HG03520 (cell line): Measurements from ENCODE around the gene RPF1.
"Not testable (repeated sequence)": the region's sequence is repeated elsewhere in the genome, so short reads cannot be mapped to it uniquely, and the experiment has no call there.

Experiments used
- ATAC-seq: cut with Tn5 transposase; IDR thresholded peaks from one replicate; pipeline ENCODE4 v1.9.1; 2021; ENCODE audit warnings: mild to moderate bottlenecking, moderate library complexity; ENCODE audit not compliant: unreplicated experiment

The RPF1 gene

GRCh38 chr1:84492726-84493125 lies 13.7 kb downstream of the RPF1 start:
- ATAC-seq: no peak

GRCh38 chr1:84493747-84494146 lies 14.7 kb downstream of the RPF1 start:
- no peak for ATAC-seq

- ATAC-seq: no peak
Observed at GRCh38 chr1:84496498-84496897, 17.4 kb downstream of the RPF1 start.

- ATAC-seq: no peak
Observed at GRCh38 chr1:84497631-84498275, 18.7 kb downstream of the RPF1 start.

GRCh38 chr1:84502927-84503326 lies 23.9 kb downstream of the RPF1 start:
- no peak for ATAC-seq

- ATAC-seq: no peak
Observed at GRCh38 chr1:84504580-84505492, 25.8 kb downstream of the RPF1 start.

- peak; percentile 23 for ATAC-seq
Observed at GRCh38 chr1:84505493-84506001, 26.5 kb downstream of the RPF1 start.

- peak; percentile 76 for ATAC-seq
Observed at GRCh38 chr1:84506002-84506728, 27.1 kb downstream of the RPF1 start, which contains the start of the genes GNG5 and SPATA1. Gene GNG5, minus strand, starts transcription at chr1:84506581. Its CDS starts 490 bp downstream, at chr1:84506091. Gene SPATA1, plus strand, starts transcription at chr1:84506386. Its CDS starts 9,974 bp downstream, at chr1:84516360.

- ATAC-seq: no peak
Observed at GRCh38 chr1:84506729-84507453, 27.8 kb downstream of the RPF1 start.

- not testable (repeated sequence) for ATAC-seq
Observed at GRCh38 chr1:84507887-84508286, 28.8 kb downstream of the RPF1 start.

- no peak for ATAC-seq
Observed at GRCh38 chr1:84508510-84508909, 29.4 kb downstream of the RPF1 start.

GRCh38 chr1:84509029-84509428 lies 30.0 kb downstream of the RPF1 start:
- no peak for ATAC-seq

- ATAC-seq: no peak
Observed at GRCh38 chr1:84510165-84510564, 31.1 kb downstream of the RPF1 start.

- no peak for ATAC-seq
Observed at GRCh38 chr1:84510668-84511067, 31.6 kb downstream of the RPF1 start.

GRCh38 chr1:84524590-84524989 lies 45.5 kb downstream of the RPF1 start:
- no peak for ATAC-seq

- ATAC-seq: no peak
Observed at GRCh38 chr1:84525779-84526178, 46.7 kb downstream of the RPF1 start.

- ATAC-seq: no peak
Observed at GRCh38 chr1:84538599-84538998, 59.5 kb downstream of the RPF1 start.

GRCh38 chr1:84539972-84540371 lies 60.9 kb downstream of the RPF1 start:
- no peak for ATAC-seq

- ATAC-seq: no peak
Observed at GRCh38 chr1:84540759-84541158, 61.7 kb downstream of the RPF1 start.

GRCh38 chr1:84541679-84542078 lies 62.6 kb downstream of the RPF1 start:
- ATAC-seq: no peak
